ENCODE measurements around the gene VTI1A. TPM values are rescaled to one million over a fixed set of nuclear protein-coding genes. Genes with fewer than 3 reads are reported as not detected.

Gene VTI1A
- polyA plus RNA-seq, 1 experiment, result 20.4 TPM

GRCh38 chr10:112735041-112735695 lies 288.2 kb downstream of the VTI1A start:
- no peaks in the 10 kb centered on the region for H3K27me3 ChIP-seq (ENCODE audit: control insufficient read depth, insufficient read depth, low read length)
- CTCF ChIA-PET, result interaction anchor here (0.7 to 1.5 kb wide), 2 partner anchors 14 to 29 kb away, joined by 3 to 5 read pairs; no protein-coding TSS in a partner anchor
- no peaks in the 10 kb centered on the region for H3K9me3 ChIP-seq (ENCODE audit: control insufficient read depth, insufficient read depth, low read length)
- no peak overlapping the region for H3K27ac ChIP-seq (ENCODE audit: low read depth, low read length)
- H3K4me3 ChIP-seq (ENCODE audit: low read depth, low read length), result no peak overlapping the region
- DNase-seq (ENCODE audit: low read depth, low spot score), result no peak
- TF ChIP-seq CTCF (IDR thresholded peaks at IDR 0.05; ENCODE audit: low read depth, low read length), result no peak
- POLR2A ChIA-PET, result interaction anchor here (0.6 kb wide), 1 partner anchor 28 kb away, joined by 5 read pairs; no protein-coding TSS in a partner anchor

GRCh38 chr10:112738606-112739591 lies 291.9 kb downstream of the VTI1A start:
- no peaks in the 10 kb centered on the region for H3K9me3 ChIP-seq (ENCODE audit: control insufficient read depth, insufficient read depth, low read length)
- no peak for TF ChIP-seq CTCF (IDR thresholded peaks at IDR 0.05; ENCODE audit: low read depth, low read length)
- peak; percentile 34 for DNase-seq (ENCODE audit: low read depth, low spot score)
- H3K4me3 ChIP-seq (ENCODE audit: low read depth, low read length), result no peak overlapping the region
- H3K27ac ChIP-seq (ENCODE audit: low read depth, low read length), result no peak overlapping the region
- ChIA-PET POLR2A (no interaction called here), CTCF (interaction anchor here (0.6 kb wide), 1 partner anchor 387 kb away, joined by 5 read pairs; no protein-coding TSS in a partner anchor)
- no peaks in the 10 kb centered on the region for H3K27me3 ChIP-seq (ENCODE audit: control insufficient read depth, insufficient read depth, low read length)

GRCh38 chr10:112739592-112740353 lies 292.8 kb downstream of the VTI1A start:
- CTCF ChIA-PET, result interaction anchor here (0.6 kb wide), 1 partner anchor 386 kb away, joined by 5 read pairs; no protein-coding TSS in a partner anchor
- POLR2A ChIA-PET, result no interaction called here
- no peak overlapping the region for H3K27ac ChIP-seq (ENCODE audit: low read depth, low read length)
- no peaks in the 10 kb centered on the region for H3K27me3 ChIP-seq (ENCODE audit: control insufficient read depth, insufficient read depth, low read length)
- TF ChIP-seq CTCF (IDR thresholded peaks at IDR 0.05; ENCODE audit: low read depth, low read length), result no peak
- H3K9me3 ChIP-seq (ENCODE audit: control insufficient read depth, insufficient read depth, low read length), result no peaks in the 10 kb centered on the region
- no peak for DNase-seq (ENCODE audit: low read depth, low spot score)
- no peak overlapping the region for H3K4me3 ChIP-seq (ENCODE audit: low read depth, low read length)

- no peak for TF ChIP-seq CTCF (IDR thresholded peaks at IDR 0.05; ENCODE audit: low read depth, low read length)
- Histone ChIP-seq H3K27me3 (ENCODE audit: control insufficient read depth, insufficient read depth, low read length) (no peaks in the 10 kb centered on the region), H3K27ac (ENCODE audit: low read depth, low read length) (no peak overlapping the region), H3K4me3 (ENCODE audit: low read depth, low read length) (no peak overlapping the region), H3K9me3 (ENCODE audit: control insufficient read depth, insufficient read depth, low read length) (no peaks in the 10 kb centered on the region)
- CTCF ChIA-PET, result interaction anchor here (0.6 kb wide), 2 partner anchors 10 to 21 kb away, joined by 3 to 8 read pairs; no protein-coding TSS in a partner anchor
- no peak for DNase-seq (ENCODE audit: low read depth, low spot score)
- POLR2A ChIA-PET, result no interaction called here
These were observed 294.9 kb downstream of the VTI1A start for GRCh38 chr10:112741830-112742402.
